Right cardiac atrium (tissue), 5 donors: ENCODE measurements around the gene ZNF267. TPM values are rescaled to one million over a fixed set of nuclear protein-coding genes. Genes with fewer than 3 reads are reported as not detected.

Experiments used
- ATAC-seq, 2 donors: fragments of 200-7000 bp; cut with Tn5 transposase; one replicate each; pipeline versions ENCODE4 v1.8.0 to v1.9.1; 2020; ENCODE audit warnings: moderate library complexity in 2 of 2, mild to moderate bottlenecking in 1 of 2
- DNase-seq, 3 donors: peaks; one replicate each; pipeline ENCODE4 v3.0.0-alpha.2; 2020
- H3K27ac ChIP-seq: one replicate; pipeline ENCODE4 v1.5.1; 2013; ENCODE audit warnings: mild to moderate bottlenecking, low read length, control low read depth, moderate library complexity
- H3K27me3 ChIP-seq: one replicate; pipeline ENCODE4 v1.6.1; 2013; ENCODE audit not compliant: control insufficient read depth, insufficient read depth
- H3K4me1 ChIP-seq: one replicate; pipeline ENCODE4 v1.6.1; 2013; ENCODE audit warnings: low read length; ENCODE audit not compliant: control insufficient read depth, insufficient read depth
- H3K4me3 ChIP-seq: one replicate; pipeline ENCODE4 v1.5.1; 2013; ENCODE audit warnings: low read length, control low read depth
- H3K9me3 ChIP-seq: one replicate; pipeline ENCODE4 v1.6.1; 2013; ENCODE audit warnings: low read length; ENCODE audit not compliant: control insufficient read depth
- WGBS: extraction: QIAGEN DNeasy Blood & Tissue Kit; methylation state at CpG from one replicate; pipeline ENCODE4 v1.1.7; 2013; 5-methylcytosine and 5-hydroxymethylcytosine counted together
- intact Hi-C, 4 donors: fragments of 100-400 bp; cut with DNase I; formaldehyde crosslinking; loops; one replicate each; pipeline versions ENCODE4 v1.11.0 to v1.14.0; 2022 to 2023
- polyA plus RNA-seq: library from polyadenylated mRNA; stranded (reverse); fragments of 200-250 nt; gene quantifications from one replicate; pipeline ENCODE4 v1.2.3, GENCODE V29; 2013
- total RNA-seq, 4 donors: library from RNA; stranded (reverse); fragmentation: NEBNext Ultra II Directional; extraction: Animal tissue kit (Norgen Biotek cat#: 25700); gene quantifications; one replicate each; pipeline ENCODE4 v1.2.1, GENCODE V29; 2021
- donor health status: healthy with polysubstance abuse.
- donor health status: DM: no; HTN: yes; CAD: no.
- donor health status: DM: no; HTN: no; CAD: no.
- donor health status: DM: no; HTN: yes; CAD: no; lungs with severe emphysema.
- donor health status: DM: yes; HTN: yes; CAD: no.

ZNF267 gene
- total and polyA plus RNA-seq, 5 donors = 3.4 to 9.9 (median 7.1) TPM

DNA sequence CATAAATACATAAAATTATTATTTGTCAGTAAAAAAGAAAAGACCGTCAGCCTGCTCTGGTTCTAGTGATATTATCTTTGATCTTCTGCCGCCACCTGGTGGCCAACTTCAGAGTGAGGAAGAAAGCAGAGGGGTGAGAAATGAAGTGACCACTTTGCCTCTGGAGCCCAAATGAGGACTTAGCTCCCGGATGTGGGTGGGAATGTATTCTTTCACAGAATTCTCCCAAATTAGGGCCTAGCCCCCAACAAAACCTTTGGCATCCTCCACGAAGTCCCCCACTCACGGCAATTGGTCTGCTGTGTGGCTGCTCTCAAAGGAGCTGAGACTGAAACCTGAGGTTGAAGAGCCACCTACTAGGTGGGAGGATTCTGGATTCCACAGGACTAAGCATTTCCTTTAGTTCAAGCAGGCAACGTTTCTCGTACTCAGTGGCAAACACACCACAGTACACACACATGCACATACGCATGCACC is 4.9 kb upstream of the ZNF267 start:
- WGBS = 13% methylated on average over 8 of the region's 8 CpGs
- ATAC-seq (peak; percentile 66 to 70), DNase-seq (peak; percentile 76 to 93 (median 85))
- Histone ChIP-seq H3K27me3 (no peaks in the 10 kb centered on the region), H3K4me1 (no peaks in the 10 kb centered on the region), H3K27ac (no peak overlapping the region), H3K9me3 (no peaks in the 10 kb centered on the region), H3K4me3 (no peak overlapping the region)
- intact Hi-C loops = loop anchor here in 3 of 4 donors (5.0 to 10.0 kb wide), 2 partner anchors 881 to 884 kb away; partner anchors contain the start of gene HSD3B7 (in 3 of the 3)

DNA sequence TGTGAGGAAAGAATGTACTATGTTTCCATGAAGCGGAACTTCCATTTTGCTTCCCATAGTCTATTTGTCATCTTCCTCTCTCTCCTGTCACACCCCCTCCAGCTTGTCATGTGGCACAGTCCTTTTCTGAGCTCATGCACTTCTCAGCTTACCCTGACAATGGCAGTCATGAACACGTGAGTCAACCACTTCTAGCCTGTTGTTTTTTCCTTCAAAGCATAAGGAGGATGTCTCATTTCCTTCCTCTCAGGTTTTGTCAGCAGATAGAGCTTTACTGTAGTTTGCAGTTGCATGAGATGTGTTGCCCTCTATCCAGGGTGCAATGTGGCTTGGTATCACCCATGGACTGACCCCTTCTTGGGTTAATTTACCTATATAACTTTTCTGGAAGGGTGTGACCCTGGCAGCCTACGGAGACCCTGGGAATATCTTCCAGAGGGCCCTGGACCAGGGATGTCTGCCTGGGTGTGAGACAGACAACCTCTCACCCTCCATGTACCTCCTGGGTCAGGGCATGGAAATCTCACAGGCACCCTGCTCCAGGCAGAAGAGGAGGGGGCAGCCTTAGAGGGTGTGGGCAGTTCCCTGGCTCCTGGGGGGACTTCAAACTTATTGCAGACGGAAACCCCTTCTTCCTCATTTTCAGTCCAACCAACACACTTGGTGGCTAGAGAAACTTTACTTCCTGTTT is 4.0 kb upstream of the ZNF267 start:
- peak; percentile 57 to 66 for ATAC-seq
- peak overlapping the region; percentile 69 for H3K27ac ChIP-seq
- intact Hi-C loops = loop anchor here in 3 of 4 donors (5.0 to 10.0 kb wide), 3 partner anchors 355 to 885 kb away; partner anchors contain the start of gene HSD3B7 (in 3 of the 3)
- WGBS = 38% methylated on average over 4 of the region's 4 CpGs
- peak; percentile 31 to 66 (median 51) for DNase-seq
- no peaks in the 10 kb centered on the region for H3K9me3 ChIP-seq
- no peaks in the 10 kb centered on the region for H3K27me3 ChIP-seq
- no peak overlapping the region for H3K4me3 ChIP-seq
- no peaks in the 10 kb centered on the region for H3K4me1 ChIP-seq

DNA sequence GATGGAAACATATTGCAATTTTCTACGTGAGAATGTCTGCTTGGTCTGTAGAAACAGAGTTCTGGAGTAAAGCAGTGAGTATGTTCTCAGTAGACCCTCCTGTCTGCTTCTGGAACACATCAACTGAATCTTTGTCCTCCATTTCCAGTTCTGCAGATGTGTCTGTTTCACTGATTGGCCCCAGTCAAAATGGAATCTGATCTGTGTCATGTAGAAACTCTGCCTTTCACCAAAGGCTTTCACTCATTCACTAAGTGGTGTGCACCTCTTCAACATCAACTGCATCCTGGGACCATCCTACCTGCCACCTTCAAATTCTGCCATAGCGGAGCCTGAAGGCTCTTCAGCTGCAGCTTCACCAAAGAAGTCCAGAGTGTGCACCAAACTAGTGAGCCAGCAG is 2.8 kb upstream of the ZNF267 start:
- no peaks in the 10 kb centered on the region for H3K9me3 ChIP-seq
- intact Hi-C loops = loop anchor here in 1 of 4 donors (10.0 kb wide), 1 partner anchor 356 kb away; no protein-coding TSS in a partner anchor

DNA sequence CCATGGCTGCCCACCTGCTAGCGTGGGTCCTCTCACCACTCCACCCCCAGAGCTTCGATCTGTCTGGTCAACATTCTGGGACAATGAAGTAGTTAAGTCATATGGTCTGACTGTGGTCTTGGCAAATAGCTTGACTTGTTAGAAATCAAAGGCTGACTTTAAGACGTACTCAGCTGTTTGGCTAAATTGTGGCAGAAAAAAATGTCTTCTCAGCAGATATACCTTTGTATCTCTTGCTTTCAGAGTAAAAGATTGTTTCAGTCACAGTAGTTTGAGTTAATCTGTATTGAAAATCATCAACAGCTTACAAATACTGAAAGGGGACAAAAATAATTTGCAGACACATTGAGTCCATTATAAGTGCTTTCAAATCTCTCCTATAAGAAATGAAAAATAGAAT is 2.1 kb upstream of the ZNF267 start:
- ATAC-seq = no peak
- intact Hi-C loops = loop anchor here in 1 of 4 donors (10.0 kb wide), 1 partner anchor 357 kb away; no protein-coding TSS in a partner anchor
- DNase-seq = no peak
- WGBS = 80% methylated on average over 3 of the region's 3 CpGs
- Histone ChIP-seq H3K4me3 (no peak overlapping the region), H3K27ac (no peak overlapping the region), H3K4me1 (peaks cover 4% of the 10 kb centered on the region), H3K27me3 (no peaks in the 10 kb centered on the region), H3K9me3 (no peaks in the 10 kb centered on the region)

More for the DNA sequence above, 2.8 kb upstream of the ZNF267 start:
- Histone ChIP-seq H3K27me3 (no peaks in the 10 kb centered on the region), H3K4me1 (peaks cover 4% of the 10 kb centered on the region), H3K27ac (no peak overlapping the region), H3K4me3 (no peak overlapping the region)
- no peak for DNase-seq
- 79% methylated on average over 2 of the region's 2 CpGs for WGBS
- ATAC-seq = no peak

- Histone ChIP-seq H3K27ac (no peak overlapping the region), H3K27me3 (no peaks in the 10 kb centered on the region), H3K4me3 (no peak overlapping the region), H3K4me1 (peaks cover 8% of the 10 kb centered on the region), H3K9me3 (no peaks in the 10 kb centered on the region)
- ATAC-seq (no peak), DNase-seq (peak in 1 of 3 donors; percentile 27)
- intact Hi-C loops = loop anchor here in 1 of 4 donors (10.0 kb wide), 1 partner anchor 357 kb away; no protein-coding TSS in a partner anchor
- 87% methylated on average over 6 of the region's 6 CpGs for WGBS
These were observed 1.4 kb upstream of the ZNF267 start for GRCh38 chr16:31872201-31872600.

GRCh38 chr16:31874366-31875111 is 932 bp downstream of the ZNF267 start:
- ATAC-seq (peak in 1 of 2 donors; percentile 45), DNase-seq (no peak)
- H3K4me3 ChIP-seq = peak overlapping the region; percentile 100
- no peaks in the 10 kb centered on the region for H3K9me3 ChIP-seq
- whole genome bisulfite sequencing = 5% methylated on average over 14 of the region's 14 CpGs
- H3K27ac ChIP-seq = peak overlapping the region; percentile 96
- H3K27me3 ChIP-seq = no peaks in the 10 kb centered on the region
- H3K4me1 ChIP-seq = peaks cover 8% of the 10 kb centered on the region
- intact Hi-C loops = loop anchor here in 1 of 4 donors (10.0 kb wide), 1 partner anchor 360 kb away; no protein-coding TSS in a partner anchor

- DNase-seq = no peak
- Histone ChIP-seq H3K27ac (no peak overlapping the region), H3K9me3 (no peaks in the 10 kb centered on the region), H3K4me3 (peak overlapping the region; percentile 100), H3K27me3 (no peaks in the 10 kb centered on the region), H3K4me1 (peaks cover 13% of the 10 kb centered on the region)
- peak in 1 of 2 donors; percentile 9 for ATAC-seq
- WGBS = 62% methylated on average over 5 of the region's 5 CpGs
- intact Hi-C loops = loop anchor here in 1 of 4 donors (10.0 kb wide), 1 partner anchor 360 kb away; no protein-coding TSS in a partner anchor
These were observed 1.7 kb downstream of the ZNF267 start for GRCh38 chr16:31875112-31875803.

- H3K27ac ChIP-seq = no peak overlapping the region
- H3K27me3 ChIP-seq = no peaks in the 10 kb centered on the region
- ATAC-seq (no peak), DNase-seq (no peak)
- intact Hi-C loops = loop anchor here in 1 of 4 donors (10.0 kb wide), 1 partner anchor 361 kb away; no protein-coding TSS in a partner anchor
- peaks cover 19% of the 10 kb centered on the region for H3K4me1 ChIP-seq
- no peak overlapping the region for H3K4me3 ChIP-seq
- H3K9me3 ChIP-seq = no peaks in the 10 kb centered on the region
- WGBS = 77% methylated on average over 4 of the region's 4 CpGs
These were observed 2.4 kb downstream of the ZNF267 start for GRCh38 chr16:31875928-31876547.

DNA sequence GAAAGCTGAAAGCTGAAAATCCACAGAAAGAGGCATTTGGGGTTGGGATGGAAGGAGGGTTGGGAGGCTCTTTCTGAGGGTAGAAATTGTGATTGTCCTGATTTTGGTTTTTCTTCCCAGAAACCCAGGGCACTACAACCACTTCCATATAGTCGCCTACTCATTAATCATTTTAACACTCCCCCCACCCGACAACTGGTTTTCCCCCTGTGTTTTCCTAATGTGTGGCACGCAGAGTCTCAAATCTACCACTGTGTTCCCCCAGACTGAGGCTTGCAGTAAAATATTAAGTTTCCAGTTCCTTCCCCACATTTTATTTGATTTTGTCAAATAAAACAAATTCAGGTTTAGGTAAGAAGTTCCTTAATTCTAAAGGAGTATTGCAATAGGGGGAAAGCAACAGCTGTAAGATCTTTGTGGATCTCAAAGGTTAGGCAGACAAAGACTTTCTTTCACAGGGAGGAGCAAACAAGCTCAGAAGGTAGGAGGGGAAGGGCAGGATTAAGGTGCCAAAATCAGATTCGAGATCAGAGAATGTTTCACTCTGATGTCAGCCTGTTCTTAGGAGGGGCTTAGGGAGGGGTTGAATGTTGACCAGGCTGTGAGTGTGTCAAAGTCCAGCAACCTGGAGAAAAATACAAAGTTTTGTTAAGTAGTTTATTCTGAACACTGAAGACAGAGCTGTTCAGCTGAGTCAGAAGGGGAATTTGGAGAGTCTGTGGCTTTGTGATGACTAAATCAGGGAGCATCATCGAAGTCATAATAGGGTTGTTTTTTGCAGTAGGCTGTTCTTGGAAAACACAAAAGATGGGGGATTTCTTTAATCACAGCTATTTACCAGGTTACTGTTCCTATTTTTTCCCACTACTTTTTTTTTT is 3.6 kb downstream of the ZNF267 start:
- Histone ChIP-seq H3K4me3 (no peak overlapping the region), H3K4me1 (peaks cover 19% of the 10 kb centered on the region), H3K9me3 (no peaks in the 10 kb centered on the region), H3K27ac (no peak overlapping the region), H3K27me3 (no peaks in the 10 kb centered on the region)
- intact Hi-C loops = loop anchor here in 1 of 4 donors (10.0 kb wide), 1 partner anchor 362 kb away; no protein-coding TSS in a partner anchor
- DNase-seq (no peak), ATAC-seq (no peak)
- WGBS = 61% methylated on average over 5 of the region's 5 CpGs
